ENCODE data around the gene COL25A1. TPM values are rescaled to one million over a fixed set of nuclear protein-coding genes. Genes with fewer than 3 reads are reported as not detected.

Gene COL25A1
- total RNA-seq = 3.8 and 3.9 TPM in 2 replicates
- long read RNA-seq, partial matches to known transcripts = 1 of 2 reads
- long read RNA-seq, other reads (novel, unspliced or antisense) = 1 of 2 reads

- peak; percentile 77 for DNase-seq (ENCODE audit: low spot score, unreplicated experiment)
- H3K4me1 Mint-ChIP-seq (ENCODE audit: low read depth) = peaks cover 4% of the 10 kb centered on the region
- peak within 1 kb of the TSS; percentile 51 for H3K27ac Mint-ChIP-seq
- H3K36me3 Mint-ChIP-seq (ENCODE audit: insufficient read depth) = no peaks in the 10 kb centered on the region
- no peak for TF ChIP-seq CTCF (IDR thresholded peaks at IDR 0.05; ENCODE audit: unreplicated experiment)
- H3K4me3 Mint-ChIP-seq (ENCODE audit: low read depth) = peak within 1 kb of the TSS; percentile 81
- H3K9me3 Mint-ChIP-seq (ENCODE audit: low read depth) = no peaks in the 10 kb centered on the region
- H3K27me3 Mint-ChIP-seq = peaks cover 62% of the 10 kb centered on the region
These were observed at the start of gene COL25A1 for GRCh38 chr4:109302361-109303139. Gene COL25A1, minus strand, starts transcription at chr4:109302658.

GRCh38 chr4:109350121-109350520, 47.7 kb upstream of the COL25A1 start:
- Mint-ChIP-seq H3K36me3 (ENCODE audit: insufficient read depth) (peaks cover 1% of the 10 kb centered on the region), H3K27me3 (no peaks in the 10 kb centered on the region), H3K4me3 (ENCODE audit: low read depth) (no peak overlapping the region), H3K27ac (no peak overlapping the region), H3K4me1 (ENCODE audit: low read depth) (no peaks in the 10 kb centered on the region), H3K9me3 (ENCODE audit: low read depth) (peaks cover 12% of the 10 kb centered on the region)
- no peak for TF ChIP-seq CTCF (IDR thresholded peaks at IDR 0.05; ENCODE audit: unreplicated experiment)
- no peak for DNase-seq (ENCODE audit: low spot score, unreplicated experiment)

DNA sequence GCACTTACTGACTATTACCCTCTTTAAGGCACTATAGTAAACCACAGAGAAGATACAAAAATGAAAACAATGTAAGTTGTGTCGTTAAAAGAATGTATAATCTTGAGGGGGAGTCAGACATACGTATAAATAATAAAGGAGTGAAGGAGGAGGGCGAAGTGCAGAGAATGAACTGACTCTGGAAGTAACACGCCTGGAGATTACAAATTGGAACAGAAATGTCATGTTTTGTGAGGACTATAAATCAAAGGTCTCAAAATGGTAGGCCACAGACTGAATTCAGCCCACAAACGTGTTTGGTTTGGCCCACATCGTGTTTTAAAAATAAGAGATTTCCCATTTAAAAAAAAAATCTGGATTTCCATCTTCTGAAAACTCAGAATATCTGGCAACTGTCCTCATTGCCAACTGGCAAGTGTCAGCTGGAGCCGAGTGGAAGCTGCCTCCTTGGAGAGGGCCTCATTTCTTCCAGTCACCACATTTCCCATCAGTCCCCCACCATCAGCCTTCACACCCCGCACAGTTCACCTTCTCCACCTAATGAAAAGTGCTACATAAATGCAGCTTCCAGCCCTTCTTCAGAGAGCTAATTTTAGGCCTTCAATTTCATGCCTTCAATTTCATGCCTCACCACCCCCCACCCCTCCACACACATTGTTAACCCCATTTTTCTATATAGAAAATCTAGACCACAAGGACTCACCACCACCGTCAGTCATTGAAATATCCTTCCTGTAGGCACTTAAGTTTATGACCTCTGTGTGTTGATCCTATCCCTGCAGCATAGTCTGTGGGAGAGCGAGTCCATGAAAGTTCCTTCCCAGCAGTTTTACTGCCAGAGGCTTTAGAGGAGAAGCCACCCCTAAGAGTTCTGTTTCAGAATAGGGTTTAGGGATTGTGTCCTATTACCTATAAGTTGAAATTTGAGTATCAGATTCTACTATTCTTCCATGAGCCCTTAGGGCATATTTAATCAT, 32.0 kb upstream of the COL25A1 start:
- H3K27me3 Mint-ChIP-seq = no peaks in the 10 kb centered on the region
- H3K36me3 Mint-ChIP-seq (ENCODE audit: insufficient read depth) = no peaks in the 10 kb centered on the region
- no peaks in the 10 kb centered on the region for H3K4me1 Mint-ChIP-seq (ENCODE audit: low read depth)
- H3K4me3 Mint-ChIP-seq (ENCODE audit: low read depth) = no peak overlapping the region
- TF ChIP-seq CTCF (IDR thresholded peaks at IDR 0.05; ENCODE audit: unreplicated experiment) = no peak
- no peaks in the 10 kb centered on the region for H3K9me3 Mint-ChIP-seq (ENCODE audit: low read depth)
- no peak for DNase-seq (ENCODE audit: low spot score, unreplicated experiment)
- no peak overlapping the region for H3K27ac Mint-ChIP-seq

DNA sequence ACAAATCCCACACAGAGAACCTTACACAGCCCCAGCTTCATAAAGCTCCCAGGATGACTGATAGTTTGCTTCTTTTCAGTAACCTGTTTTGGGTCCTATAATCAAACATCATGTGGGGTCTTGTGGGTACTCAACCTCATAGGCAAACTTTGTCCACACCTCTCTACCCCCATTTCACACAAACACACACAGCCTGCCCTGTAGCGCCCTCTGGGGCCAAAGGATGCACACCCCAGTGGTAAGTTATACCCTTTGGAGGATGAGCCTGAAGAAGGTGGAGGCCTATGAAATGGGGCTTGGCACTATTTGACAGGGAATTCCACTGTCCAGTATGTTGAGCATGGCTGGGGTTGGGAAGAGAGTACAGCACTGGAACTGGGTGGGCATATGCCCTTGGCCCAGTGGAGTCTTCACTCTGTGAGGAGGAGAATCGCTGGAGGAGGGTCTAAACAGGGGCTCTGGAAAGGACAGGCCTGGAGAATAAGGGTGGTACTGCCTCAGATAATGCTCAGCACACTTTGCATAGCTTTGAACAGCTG, 30.5 kb upstream of the COL25A1 start:
- peak overlapping the region; percentile 59 for H3K27ac Mint-ChIP-seq
- no peaks in the 10 kb centered on the region for H3K4me1 Mint-ChIP-seq (ENCODE audit: low read depth)
- TF ChIP-seq CTCF (IDR thresholded peaks at IDR 0.05; ENCODE audit: unreplicated experiment) = no peak
- H3K36me3 Mint-ChIP-seq (ENCODE audit: insufficient read depth) = no peaks in the 10 kb centered on the region
- H3K27me3 Mint-ChIP-seq = no peaks in the 10 kb centered on the region
- no peak for DNase-seq (ENCODE audit: low spot score, unreplicated experiment)
- H3K9me3 Mint-ChIP-seq (ENCODE audit: low read depth) = no peaks in the 10 kb centered on the region
- no peak overlapping the region for H3K4me3 Mint-ChIP-seq (ENCODE audit: low read depth)

DNA sequence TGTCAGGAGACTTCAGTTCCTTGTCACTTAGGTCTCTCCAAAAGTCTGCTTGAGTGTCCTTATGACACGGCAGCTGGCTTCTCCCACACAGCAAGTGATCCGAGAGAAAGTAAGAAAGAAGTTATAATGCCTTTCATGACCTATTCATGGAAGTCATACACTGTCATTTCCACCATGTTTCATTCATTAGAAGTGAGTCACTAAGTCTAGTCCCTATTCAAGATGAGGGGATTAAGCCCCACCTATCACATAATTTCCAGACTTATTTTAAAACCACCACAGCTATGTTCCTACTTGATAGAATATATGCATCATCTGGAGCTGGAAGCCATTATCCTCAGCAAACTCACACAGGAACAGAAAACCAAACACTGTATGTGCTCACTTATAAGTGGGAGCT, 25.2 kb upstream of the COL25A1 start:
- H3K36me3 Mint-ChIP-seq (ENCODE audit: insufficient read depth) = peaks cover 2% of the 10 kb centered on the region
- no peak for TF ChIP-seq CTCF (IDR thresholded peaks at IDR 0.05; ENCODE audit: unreplicated experiment)
- H3K27me3 Mint-ChIP-seq = no peaks in the 10 kb centered on the region

More for the DNA sequence above, 25.2 kb upstream of the COL25A1 start:
- Mint-ChIP-seq H3K4me1 (ENCODE audit: low read depth) (no peaks in the 10 kb centered on the region), H3K9me3 (ENCODE audit: low read depth) (peaks cover 12% of the 10 kb centered on the region), H3K27ac (no peak overlapping the region), H3K4me3 (ENCODE audit: low read depth) (no peak overlapping the region)
- DNase-seq (ENCODE audit: low spot score, unreplicated experiment) = no peak
